Renal cortical epithelial cell (primary cell): Measurements from ENCODE around the gene CRMP1. TPM values are rescaled to one million over a fixed set of nuclear protein-coding genes. Genes with fewer than 3 reads are reported as not detected.
A peak's percentile ranks its signal among the peaks of the same experiment; 100 is the strongest.

Source experiments
- DNase-seq: peaks from one replicate; pipeline ENCODE4 v3.0.0-alpha.2; 2011; ENCODE audit warnings: low read depth
- total RNA-seq: library from RNA; depleted of rRNA; stranded (reverse); fragments of >200 nt; gene quantifications from 2 replicates; pipeline ENCODE4 v1.2.3, GENCODE V29; 2014

The CRMP1 gene
- total RNA-seq, 1 donor from 2014 or later: 0.25 TPM

DNA sequence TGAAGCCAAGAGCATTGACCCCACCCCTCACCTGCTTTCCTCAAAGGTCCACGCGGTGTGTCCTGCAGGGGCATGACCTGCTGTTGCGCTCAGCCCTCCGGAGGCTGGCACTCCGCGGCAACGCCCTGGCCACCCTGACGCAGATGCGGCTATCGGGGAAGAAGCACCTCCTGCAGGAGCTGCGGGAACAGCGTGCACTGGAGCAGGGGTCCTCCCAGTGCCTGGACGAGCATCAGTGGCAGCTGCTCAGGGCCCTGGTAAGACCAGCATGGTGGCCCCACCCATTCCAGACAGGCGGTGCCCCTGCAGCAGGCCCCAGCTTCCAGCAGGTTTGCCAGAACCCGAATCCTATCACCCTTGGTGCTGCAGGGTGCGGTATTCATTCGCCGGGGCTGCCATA lies 95.9 kb downstream of the CRMP1 start:
- no peak for DNase-seq

DNA sequence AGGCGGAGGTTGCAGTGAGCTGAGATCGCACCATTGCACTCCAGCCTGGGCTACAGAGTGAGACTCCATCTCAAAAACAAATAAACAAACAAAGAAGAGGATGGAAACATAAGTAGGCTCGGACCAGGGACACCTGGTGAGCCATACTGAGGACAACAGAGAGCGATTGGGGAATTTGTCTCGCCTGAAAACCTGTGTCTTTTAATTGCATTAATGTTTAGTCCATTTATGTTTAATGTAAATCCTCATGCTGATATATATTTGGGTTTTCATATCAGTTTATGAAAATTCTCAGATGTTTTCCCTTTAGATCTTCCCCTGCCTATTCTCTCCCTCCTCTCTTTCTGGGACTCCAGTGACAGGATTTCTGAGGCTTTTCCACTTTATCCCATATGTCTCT lies 97.3 kb downstream of the CRMP1 start:
- DNase-seq: no peak

DNA sequence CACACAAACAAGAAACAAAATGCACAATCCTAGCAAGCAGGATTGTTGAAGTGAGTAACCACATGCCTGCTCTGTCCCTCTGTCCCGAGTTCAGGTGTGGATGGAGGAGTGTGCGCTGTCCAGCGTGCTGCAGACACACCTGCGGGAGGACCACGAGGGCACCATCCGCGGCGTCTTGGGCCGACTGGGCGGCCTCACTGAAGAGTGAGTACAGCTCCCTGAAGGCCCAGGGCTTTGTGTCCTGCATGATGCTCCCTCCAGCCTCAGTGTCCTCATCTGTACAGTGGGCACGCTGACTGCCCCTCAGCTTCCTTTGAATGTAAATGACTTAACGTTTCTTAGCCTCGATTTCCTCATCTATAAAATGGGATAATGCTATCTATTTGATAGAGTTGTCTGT lies 99.4 kb downstream of the CRMP1 start:
- no peak for DNase-seq

DNA sequence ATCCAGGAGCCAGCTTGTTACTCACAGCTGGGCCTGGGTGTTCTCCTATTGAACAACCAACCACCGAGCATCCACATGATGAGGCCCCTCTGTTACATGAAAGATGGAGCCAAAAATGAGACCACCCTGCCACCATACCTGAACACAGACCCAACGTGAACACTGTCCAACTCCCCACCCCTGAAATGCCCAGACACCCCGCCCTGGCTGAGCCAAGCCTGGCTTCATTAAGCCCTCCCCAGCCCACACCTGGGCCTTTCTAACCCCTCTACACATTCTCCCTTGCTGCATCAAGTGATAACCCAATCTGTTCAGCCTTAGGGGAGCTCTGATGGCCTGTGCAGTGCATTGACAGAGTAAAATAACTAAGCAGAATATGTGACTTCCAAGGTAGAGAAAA lies 101.2 kb downstream of the CRMP1 start:
- DNase-seq: no peak

DNA sequence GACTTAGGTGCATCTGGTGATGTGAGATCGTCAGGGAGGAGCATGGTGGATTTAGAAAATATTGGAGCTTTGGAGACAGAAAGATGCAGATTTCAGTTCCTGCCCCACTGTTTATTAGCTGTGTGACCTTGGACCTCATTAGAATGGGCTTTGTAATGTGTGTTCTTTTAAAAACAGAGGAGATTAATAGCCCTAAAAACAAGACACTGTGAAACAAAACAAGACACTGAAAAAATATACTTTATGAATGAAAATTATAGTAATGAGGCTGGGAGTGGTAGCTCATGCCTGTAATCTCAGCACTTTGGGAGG lies 102.4 kb downstream of the CRMP1 start:
- no peak for DNase-seq

DNA sequence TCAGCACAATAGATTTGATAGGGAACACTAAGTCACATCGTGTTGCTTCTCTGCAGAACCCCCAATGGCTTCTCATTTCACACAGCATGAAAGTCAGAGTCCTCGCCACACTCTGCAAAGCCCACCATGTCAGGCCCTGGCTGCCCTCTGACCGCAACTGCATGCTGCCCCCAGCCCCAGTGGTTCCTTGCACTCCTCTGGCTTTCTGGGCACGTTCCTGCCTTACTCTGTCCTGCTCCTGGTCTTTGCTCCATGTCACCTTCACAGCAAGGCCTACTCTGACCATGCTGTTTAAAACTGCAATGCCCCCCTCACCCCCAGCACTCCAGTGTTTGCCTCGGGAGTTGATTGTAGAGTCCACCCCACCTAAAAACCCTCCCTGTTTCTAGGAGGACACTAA lies 103.7 kb downstream of the CRMP1 start:
- DNase-seq: no peak

DNA sequence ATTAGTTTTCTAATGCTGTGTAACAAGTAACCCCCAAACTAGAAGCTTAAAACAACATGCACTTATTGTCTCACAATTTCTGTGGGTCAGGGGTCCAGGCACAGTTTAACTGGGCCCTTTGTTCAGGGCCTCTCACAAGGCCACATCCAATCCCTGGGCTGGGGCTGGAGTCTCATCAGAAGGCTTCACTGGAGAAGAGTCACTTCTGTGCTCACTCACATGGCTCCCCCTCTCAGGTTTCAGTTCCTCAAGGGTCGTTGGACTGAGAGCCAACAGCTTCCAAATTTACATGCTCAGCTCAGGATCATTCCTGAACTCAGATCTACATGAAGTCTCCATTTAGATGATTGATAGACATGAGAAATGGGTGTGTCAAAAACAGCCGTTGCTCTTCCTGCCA lies 104.7 kb downstream of the CRMP1 start:
- DNase-seq: no peak

DNA sequence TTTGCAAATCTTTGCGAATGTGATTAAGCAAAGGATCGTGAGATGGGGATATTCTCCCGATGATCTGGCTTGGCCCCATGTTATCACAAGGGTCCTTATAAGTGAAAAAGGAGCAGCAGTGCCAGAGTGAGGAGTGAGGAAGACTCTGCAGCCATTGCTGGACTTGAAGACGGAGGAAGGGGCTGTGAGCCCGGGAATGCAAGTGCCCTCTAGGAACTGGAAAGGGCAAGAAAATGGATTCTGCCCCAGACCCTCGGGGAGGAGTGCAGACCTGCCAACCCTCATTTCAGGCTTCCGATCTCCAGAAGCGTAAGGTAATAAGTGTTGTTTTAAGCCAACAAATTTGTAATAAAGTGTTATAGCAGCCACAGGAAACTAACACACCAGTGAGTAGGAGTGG lies 105.6 kb downstream of the CRMP1 start:
- DNase-seq: no peak

DNA sequence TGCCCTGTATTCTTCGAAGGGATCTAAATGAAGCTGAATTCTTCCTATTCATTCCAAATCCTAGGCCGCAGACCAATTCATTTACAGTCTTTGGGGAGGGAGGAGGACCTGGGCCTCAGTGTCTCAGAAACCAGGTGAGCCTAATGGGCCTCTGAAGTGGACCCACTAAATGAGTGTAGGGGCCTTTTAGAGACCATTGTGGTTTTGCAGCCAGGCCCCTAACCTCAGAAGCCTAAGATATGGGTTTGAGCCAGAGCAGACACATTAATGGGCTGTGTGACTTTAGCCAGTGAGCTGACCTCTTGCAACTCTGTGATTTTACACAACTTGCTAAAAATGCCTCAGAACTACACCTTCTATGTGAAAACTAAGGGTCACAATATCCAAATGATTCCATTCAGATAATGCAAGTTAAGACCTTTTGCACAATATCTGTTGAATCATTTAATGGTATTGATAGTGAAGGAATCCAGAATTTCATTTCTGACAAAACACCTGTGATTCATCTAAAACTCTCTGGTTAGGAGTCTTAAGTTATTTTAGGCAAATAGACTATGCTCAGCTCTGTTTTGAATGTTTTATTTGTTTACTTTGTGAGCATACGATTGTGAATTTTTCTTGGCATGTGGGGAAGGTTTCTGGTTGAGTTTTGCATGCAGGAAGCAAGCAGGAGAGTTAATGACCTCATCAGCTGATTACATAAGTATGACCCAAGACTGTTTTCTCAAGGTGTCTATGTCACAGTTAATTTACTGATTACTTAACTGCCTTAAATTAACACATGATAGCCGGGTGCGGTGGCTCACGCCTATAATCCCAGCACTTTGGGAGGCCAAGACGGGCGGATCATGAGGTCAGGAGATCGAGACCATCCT lies 106.8 kb downstream of the CRMP1 start:
- peak; percentile 83 for DNase-seq

DNA sequence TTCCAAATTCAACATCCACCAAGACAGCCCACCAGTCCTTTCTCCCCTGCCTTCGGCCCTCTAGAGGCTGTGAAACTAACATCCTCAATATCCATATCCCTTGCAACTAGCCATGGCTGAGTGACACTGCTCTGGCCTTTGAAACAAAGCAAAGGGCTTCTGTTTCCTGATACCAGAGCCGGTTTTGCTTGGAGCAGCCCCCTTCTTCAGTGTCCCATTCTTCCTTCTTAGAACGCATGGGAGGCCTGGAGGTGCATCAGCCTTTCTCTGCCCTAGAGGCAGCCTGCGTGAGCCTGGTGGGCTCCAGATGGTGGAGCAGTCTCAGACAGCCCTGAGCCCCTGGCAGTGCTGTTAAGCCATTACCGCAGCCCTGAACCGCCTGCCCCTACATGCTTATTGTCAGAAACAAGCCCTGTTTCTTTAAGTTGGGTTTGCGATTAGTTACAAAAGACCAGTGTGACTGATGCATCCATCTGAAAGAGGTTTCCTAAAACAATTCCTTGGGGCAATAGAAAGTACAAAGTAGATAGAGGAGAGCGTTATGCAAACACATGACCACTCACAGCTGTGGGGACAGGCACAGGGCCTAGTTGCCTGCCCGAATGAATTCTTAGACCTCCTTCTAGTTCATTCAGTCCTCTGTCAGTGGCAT lies 107.8 kb downstream of the CRMP1 start:
- no peak for DNase-seq

DNA sequence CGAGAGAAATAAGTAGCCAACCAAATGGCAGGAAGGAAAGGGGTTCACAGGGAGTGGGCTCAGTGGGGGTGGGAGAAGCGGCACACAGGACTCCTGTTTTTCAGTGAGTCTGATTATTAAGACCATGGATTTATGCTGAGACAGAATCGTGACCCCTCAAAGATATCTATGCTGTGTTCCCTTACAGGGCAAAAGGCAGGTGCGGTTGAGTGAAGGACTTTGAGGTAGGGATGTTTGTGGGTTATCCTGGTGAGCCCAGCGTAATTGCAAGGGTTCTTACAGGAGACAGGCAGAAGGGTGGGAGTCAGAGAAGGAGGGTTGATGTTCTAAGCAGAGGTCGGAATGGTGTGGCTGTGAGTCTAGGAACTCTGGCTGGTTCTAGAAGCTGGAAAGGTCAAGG lies 108.9 kb downstream of the CRMP1 start:
- DNase-seq: no peak

DNA sequence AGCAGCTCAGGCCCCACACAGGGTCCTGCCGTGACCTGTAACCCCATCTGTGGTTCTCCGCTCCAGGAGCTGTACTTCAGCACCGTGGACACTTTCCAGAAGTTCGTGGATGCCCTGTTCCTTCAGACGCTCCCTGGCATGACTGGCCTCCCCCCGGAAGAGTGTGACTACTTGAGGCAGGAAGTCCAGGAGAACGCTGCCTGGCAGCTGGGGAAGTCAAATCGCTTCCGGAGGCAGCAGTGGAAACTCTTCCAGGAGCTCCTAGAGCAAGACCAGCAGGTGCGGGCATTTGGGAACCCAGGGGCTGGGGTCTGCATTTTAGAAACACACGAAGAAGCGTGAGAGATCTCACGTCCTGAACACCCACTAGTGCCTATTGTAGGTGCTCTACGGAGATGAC lies 109.4 kb downstream of the CRMP1 start:
- no peak for DNase-seq

DNA sequence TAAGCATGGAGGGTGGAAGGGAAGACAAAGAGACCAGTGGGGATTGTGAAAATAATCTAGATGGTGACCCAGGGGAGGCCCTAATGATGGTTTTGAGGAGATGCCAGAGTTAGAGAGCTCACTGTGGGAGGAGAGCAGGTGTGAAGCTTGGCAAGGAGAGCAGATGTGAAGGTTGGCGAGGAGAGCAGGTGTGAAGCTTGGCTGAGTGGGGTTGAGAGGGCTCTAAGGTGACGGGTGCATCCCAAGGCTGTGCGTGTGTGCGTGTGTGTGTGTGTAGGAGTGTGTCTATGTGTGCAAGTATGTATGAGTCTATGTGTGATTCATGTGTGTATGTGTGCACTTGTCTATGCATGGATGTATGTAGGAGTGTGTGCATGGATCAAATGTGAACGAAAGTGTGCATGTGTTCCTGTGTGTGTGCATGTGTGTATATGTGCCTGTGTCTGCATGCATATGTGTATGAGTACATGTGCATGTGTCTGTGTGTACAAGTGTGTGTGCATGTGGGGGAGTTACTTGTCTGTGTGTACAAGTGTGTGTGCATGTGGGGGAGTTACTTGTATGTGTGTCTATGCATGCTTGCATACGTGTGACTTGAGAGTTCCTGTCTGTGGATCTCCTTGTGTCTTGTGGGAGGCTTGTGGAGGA lies 109.9 kb downstream of the CRMP1 start:
- no peak for DNase-seq

DNA sequence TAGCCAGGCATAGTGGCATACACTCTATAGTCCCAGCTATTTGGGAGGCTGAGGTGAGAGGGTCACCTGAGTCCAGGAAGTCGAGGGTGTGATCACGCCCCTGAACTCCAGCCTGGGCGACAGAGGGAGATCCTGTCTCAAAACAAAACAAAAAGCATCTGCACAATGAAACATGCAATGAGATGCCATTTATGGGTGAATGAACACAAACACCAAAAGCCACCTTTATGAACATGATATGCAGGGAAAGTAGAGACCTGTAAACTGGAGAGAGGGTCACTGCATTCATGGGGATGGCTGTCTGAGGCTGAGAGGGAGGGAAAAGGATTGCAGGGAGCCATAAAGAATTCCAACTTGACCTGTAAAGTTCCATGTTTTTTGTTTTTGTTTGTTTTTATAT lies 111.2 kb downstream of the CRMP1 start:
- DNase-seq: no peak

DNA sequence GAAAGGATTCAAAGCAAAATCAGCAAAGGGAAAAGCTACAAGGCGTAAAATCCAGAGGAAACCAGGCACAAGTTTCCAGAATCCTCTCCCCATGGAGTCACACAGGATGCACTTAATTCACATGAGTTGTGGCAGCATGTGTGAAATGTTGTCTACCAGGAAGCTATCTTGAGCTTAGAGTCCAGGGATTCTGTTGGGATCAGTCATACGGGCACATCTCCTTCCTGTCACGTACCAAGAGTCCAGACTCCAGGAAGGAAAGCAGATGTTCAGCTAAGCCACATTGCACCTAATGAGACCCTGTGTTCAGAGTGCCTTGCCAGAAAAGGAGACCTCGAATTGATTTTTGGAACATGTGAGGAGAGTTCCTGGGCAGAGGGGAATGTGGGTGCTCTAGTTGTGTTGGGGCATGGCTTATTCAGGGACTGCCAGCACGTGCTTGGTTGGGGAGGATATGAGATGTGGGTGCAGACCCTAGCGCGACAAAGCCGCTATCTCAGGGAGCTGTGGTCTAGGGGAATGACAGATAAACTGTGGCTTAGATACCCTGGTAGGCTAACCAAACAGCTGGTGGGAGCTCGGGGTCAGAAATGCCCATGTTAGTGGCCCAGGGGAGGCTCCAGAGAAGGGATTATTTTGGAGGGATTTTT lies 111.9 kb downstream of the CRMP1 start:
- DNase-seq: peak; percentile 28

DNA sequence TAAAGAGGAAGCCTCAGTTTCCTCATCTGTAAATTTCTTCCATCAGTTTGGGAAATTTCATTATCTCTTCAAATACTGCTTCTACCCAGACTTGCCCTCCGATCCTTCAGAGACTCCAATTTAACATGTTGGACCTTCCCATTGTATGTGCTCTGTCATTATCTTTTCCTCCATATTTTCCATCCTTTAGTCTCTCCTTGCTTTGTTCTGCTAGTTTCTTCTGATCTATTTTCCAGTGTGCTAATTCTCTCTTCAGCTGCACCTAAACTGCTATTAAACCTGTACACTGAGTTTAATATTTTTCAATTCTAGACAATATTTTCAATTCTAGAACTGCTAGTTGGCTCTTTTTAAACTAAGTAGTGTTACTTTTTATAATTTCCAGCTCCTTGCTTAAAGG lies 116.4 kb downstream of the CRMP1 start:
- DNase-seq: no peak

DNA sequence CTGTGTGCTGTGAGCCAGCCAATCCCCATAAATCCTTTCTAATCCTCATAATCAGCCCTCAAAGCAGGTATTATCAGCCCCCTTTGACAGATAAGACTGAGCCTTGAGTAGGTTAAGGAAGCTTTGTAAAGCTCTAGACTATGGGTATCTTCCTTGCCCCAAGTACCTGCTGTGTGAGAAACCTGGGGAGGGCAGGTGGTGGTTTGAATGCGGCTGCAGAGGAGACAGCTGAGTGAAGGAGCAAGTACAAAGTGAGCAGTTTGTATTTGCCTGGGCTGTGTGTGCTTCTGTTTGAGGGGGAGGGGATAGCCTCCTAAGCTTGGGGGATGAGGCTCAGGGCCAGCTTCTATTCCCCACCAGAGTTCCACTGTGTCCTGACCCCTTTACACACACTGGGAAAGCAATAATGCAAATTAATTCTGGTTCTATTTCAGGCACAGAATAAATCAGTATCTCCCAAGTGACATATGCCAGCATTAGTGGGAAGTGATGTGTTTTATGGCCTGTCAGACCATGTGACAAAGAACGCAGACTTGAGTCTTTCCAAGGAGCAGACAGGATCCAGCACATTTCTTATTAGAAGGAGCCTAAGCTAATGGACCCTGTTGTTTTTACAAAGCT lies 118.4 kb downstream of the CRMP1 start:
- DNase-seq: no peak

DNA sequence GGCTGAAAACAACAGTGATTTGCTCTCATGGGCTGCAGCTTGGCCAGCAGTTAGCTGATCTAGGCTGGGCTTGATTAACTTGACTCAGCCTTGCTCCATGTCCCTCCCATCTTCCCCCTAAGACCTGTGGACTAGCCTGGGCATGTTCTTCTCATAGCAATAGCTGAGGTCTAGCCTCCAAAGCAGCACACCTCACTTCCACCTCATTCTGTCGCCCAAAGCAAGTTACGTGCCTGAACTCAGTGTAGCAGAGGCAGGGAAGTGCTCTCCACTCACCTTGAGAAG lies 119.7 kb downstream of the CRMP1 start:
- DNase-seq: peak; percentile 41

DNA sequence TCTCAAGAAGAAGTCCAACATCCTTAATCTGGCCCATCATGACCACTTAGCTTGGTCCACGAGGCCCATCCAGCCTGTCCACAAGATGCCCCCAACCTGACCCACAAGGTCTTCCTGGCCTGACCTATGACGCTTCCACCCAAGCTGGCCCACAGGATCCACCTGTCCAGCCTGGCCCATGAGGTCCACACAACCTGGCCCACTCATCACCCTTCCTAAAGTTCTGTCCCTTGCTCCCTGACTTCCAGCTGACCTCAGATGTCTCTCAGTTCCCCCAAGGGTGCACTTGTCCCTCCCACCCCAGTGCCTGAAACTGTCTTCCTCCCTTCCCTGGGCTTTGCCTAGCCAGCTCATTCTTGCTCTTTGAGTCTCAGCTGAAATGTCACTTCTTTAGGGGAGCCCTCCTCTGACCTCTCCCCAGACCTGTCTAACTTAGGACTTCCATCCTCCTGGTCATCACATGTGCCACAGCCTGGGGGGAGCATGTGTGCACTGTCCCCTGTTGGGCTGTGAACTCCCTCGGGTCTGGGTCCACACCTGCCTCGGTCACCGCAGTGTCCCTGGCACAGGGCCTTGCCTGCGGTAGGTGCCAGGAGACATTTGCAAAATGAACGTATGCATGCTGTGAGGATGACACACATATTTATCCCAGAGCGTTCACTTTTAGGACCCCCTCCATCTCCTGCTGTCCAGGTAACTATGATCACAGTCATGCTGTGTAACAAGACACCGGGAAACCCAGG lies 120.2 kb downstream of the CRMP1 start:
- no peak for DNase-seq
